Esophagus muscularis mucosa (tissue), 4 donors: ENCODE data around the gene GMFB.

ENCODE experiments used
- EP300 ChIP-seq: sonication (generic); formaldehyde crosslinking; IDR thresholded peaks from one replicate; pipeline ENCODE4 v1.6.1; 2017; ENCODE audit warnings: antibody characterized with exemption
- POLR2A ChIP-seq: fragments of 450-650 bp; IDR thresholded peaks from one replicate; pipeline ENCODE4 v1.6.1; 2017; ENCODE audit warnings: antibody characterized with exemption, moderate library complexity, mild to moderate bottlenecking, low read depth
- POLR2AphosphoS5 ChIP-seq, 2 donors: sonication (generic); formaldehyde crosslinking; IDR thresholded peaks; one replicate each; pipeline ENCODE4 v1.6.1; 2017; ENCODE audit warnings: antibody characterized with exemption in 2 of 2
- TF ChIP-seq, protein P1 (sequence below), 3 experiments: fragments of 200-600 bp in 2 of 3; fragments of 450-650 bp in 1 of 3; sonication (generic) in 2 of 3; IDR thresholded peaks; one replicate each; pipeline ENCODE4 v1.5.1; 2017 to 2019; ENCODE audit warnings: antibody characterized with exemption in 3 of 3, mild to moderate bottlenecking in 2 of 3, moderate library complexity in 1 of 3

DNA sequence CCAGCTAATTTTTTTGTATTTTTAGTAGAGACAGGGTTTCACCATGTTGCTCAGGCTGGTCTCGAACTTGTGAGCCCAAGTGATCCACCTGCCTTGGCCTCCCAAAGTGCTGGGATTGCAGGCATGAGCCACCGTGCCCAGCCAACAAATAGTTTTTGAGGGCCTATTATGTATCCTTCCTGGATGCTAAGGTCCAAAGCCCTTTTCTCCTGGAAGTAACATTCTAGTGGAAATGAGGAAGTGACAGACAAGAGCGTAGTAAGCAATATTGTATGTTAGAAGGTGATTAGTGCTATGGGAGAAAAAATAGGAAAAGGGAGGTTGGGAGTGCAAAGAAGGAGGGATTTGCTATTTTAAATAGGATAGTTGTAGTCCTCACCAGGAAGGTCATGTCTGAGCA is 12.0 kb upstream of the GMFB start:
- no peak for TF ChIP-seq POLR2A
- TF ChIP-seq, protein P1, sequence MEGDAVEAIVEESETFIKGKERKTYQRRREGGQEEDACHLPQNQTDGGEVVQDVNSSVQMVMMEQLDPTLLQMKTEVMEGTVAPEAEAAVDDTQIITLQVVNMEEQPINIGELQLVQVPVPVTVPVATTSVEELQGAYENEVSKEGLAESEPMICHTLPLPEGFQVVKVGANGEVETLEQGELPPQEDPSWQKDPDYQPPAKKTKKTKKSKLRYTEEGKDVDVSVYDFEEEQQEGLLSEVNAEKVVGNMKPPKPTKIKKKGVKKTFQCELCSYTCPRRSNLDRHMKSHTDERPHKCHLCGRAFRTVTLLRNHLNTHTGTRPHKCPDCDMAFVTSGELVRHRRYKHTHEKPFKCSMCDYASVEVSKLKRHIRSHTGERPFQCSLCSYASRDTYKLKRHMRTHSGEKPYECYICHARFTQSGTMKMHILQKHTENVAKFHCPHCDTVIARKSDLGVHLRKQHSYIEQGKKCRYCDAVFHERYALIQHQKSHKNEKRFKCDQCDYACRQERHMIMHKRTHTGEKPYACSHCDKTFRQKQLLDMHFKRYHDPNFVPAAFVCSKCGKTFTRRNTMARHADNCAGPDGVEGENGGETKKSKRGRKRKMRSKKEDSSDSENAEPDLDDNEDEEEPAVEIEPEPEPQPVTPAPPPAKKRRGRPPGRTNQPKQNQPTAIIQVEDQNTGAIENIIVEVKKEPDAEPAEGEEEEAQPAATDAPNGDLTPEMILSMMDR (IDR thresholded peaks at IDR 0.05) = no peak
- TF ChIP-seq POLR2AphosphoS5 (IDR thresholded peaks at IDR 0.05) = no peak
- no peak for TF ChIP-seq EP300
